ENCODE measurements around the gene BACH2.

- no peak for TF ChIP-seq CTCF (IDR thresholded peaks at IDR 0.05; ENCODE audit: insufficient read depth, low read length, poor library complexity, severe bottlenecking)
- TF ChIP-seq EZH2phosphoT487 (conservative IDR thresholded peaks at IDR 0.05; ENCODE audit: low read length) = no peak
Observed at GRCh38 chr6:89999945-90000825, 296.5 kb downstream of the BACH2 start.
